HepG2 (cell line): ENCODE measurements around the gene PPM1G. TPM values are rescaled to one million over a fixed set of nuclear protein-coding genes. Genes with fewer than 3 reads are reported as not detected.
A peak's percentile ranks its signal among the peaks of the same experiment; 100 is the strongest.

Source experiments
- ATF7-NPFF ChIP-seq: sonication (generic); formaldehyde crosslinking; IDR thresholded peaks from 2 replicates; pipeline ENCODE4 v1.8.1; 2023; ENCODE audit warnings: mild to moderate bottlenecking, low read depth, missing genetic modification reagents, moderate library complexity
- ATRX ChIP-seq: sonication (generic); formaldehyde crosslinking; IDR thresholded peaks from 2 replicates; pipeline ENCODE4 v1.4.0; 2020; ENCODE audit warnings: missing genetic modification reagents, borderline replicate concordance
- FOSL1 ChIP-seq: sonication (generic); formaldehyde crosslinking; IDR thresholded peaks from 2 replicates; pipeline ENCODE4 v1.9.0; 2021; ENCODE audit warnings: missing genetic modification reagents, borderline replicate concordance
- KLF11 ChIP-seq: IDR thresholded peaks from 2 replicates; pipeline ENCODE4 v1.6.1; 2016; ENCODE audit warnings: missing compliant biosample characterization
- MAFK ChIP-seq, 2 experiments: IDR thresholded peaks in 1 of 2; conservative IDR thresholded peaks in 1 of 2; 2 replicates each; pipeline ENCODE4 v1.6.1; 2011; ENCODE audit warnings: improper control_type of control experiment in 2 of 2, low read length in 2 of 2
- MTA1 ChIP-seq: sonication (generic); formaldehyde crosslinking; IDR thresholded peaks from 2 replicates; pipeline ENCODE4 v1.4.0; 2020; ENCODE audit warnings: missing genetic modification reagents, mild to moderate bottlenecking, borderline replicate concordance
- MYC ChIP-seq: sonication (generic); formaldehyde crosslinking; IDR thresholded peaks from 2 replicates; pipeline ENCODE4 v1.9.0; 2021; ENCODE audit warnings: missing genetic modification reagents, borderline replicate concordance
- MZF1 ChIP-seq: sonication (generic); formaldehyde crosslinking; IDR thresholded peaks from 2 replicates; pipeline ENCODE4 v1.8.1; 2023; ENCODE audit warnings: mild to moderate bottlenecking, missing genetic modification reagents, borderline replicate concordance
- NFRKB ChIP-seq: fragments of 450-650 bp; IDR thresholded peaks from 2 replicates; pipeline ENCODE4 v1.6.1; 2017
- NFYB ChIP-seq: sonication (generic); formaldehyde crosslinking; IDR thresholded peaks from 2 replicates; pipeline ENCODE4 v1.4.0; 2020; ENCODE audit warnings: missing genetic modification reagents
- PPARG ChIP-seq: conservative IDR thresholded peaks from 2 replicates; pipeline ENCODE4 v1.6.1; 2016; ENCODE audit warnings: missing biosample characterization, missing genetic modification reagents
- SAP130 ChIP-seq: IDR thresholded peaks from 2 replicates; pipeline ENCODE4 v1.6.1; 2016; ENCODE audit warnings: low read depth
- SP2 ChIP-seq: sonication (generic); formaldehyde crosslinking; IDR thresholded peaks from 2 replicates; pipeline ENCODE4 v1.5.1; 2020; ENCODE audit warnings: mild to moderate bottlenecking, missing genetic modification reagents
- SRSF1 ChIP-seq: fragments of 200-400 bp; formaldehyde crosslinking; optimal IDR thresholded peaks from 2 replicates; pipeline ENCODE3; 2017; ENCODE audit warnings: mild to moderate bottlenecking, low read depth, low read length, moderate library complexity
- ZNF136 ChIP-seq: sonication (generic); formaldehyde crosslinking; IDR thresholded peaks from 2 replicates; pipeline ENCODE4 v1.8.1; 2022; ENCODE audit warnings: low read depth, mild to moderate bottlenecking, moderate library complexity, missing genetic modification reagents
- ZNF274 ChIP-seq: sonication (generic); formaldehyde crosslinking; IDR thresholded peaks from 2 replicates; pipeline ENCODE4 v1.5.1; 2020; ENCODE audit warnings: mild to moderate bottlenecking, missing genetic modification reagents
- ZNF326 ChIP-seq: sonication (generic); formaldehyde crosslinking; IDR thresholded peaks from 2 replicates; pipeline ENCODE4 v1.4.0; 2020; ENCODE audit warnings: missing genetic modification reagents, borderline replicate concordance
- ZNF33A ChIP-seq: sonication (generic); formaldehyde crosslinking; IDR thresholded peaks from 2 replicates; pipeline ENCODE4 v1.5.1; 2020; ENCODE audit warnings: missing genetic modification reagents, mild to moderate bottlenecking, moderate library complexity, borderline replicate concordance
- ZNF33B ChIP-seq: sonication (generic); formaldehyde crosslinking; IDR thresholded peaks from 2 replicates; pipeline ENCODE4 v1.5.1; 2020; ENCODE audit warnings: mild to moderate bottlenecking, missing genetic modification reagents
- ZNF44 ChIP-seq: sonication (generic); formaldehyde crosslinking; IDR thresholded peaks from 2 replicates; pipeline ENCODE4 v1.5.1; 2020; ENCODE audit warnings: mild to moderate bottlenecking, missing genetic modification reagents
- ZNF451 ChIP-seq: sonication (generic); formaldehyde crosslinking; IDR thresholded peaks from 2 replicates; pipeline ENCODE4 v1.5.0; 2020; ENCODE audit warnings: mild to moderate bottlenecking, missing genetic modification reagents
- ZNF556 ChIP-seq: sonication (generic); formaldehyde crosslinking; IDR thresholded peaks from 2 replicates; pipeline ENCODE4 v1.4.0; 2020; ENCODE audit warnings: mild to moderate bottlenecking, missing genetic modification reagents, borderline replicate concordance
- polyA plus RNA-seq, 8 experiments: library from polyadenylated mRNA; depleted of rRNA in 3 of 8; stranded (reverse) in 7 of 8; unstranded in 1 of 8; fragments of >200 nt; fragmentation: Illumina TruSeq in 4 of 8; extraction: Trizol in 4 of 8; gene quantifications; 2 replicates each; pipeline versions ENCODE4 v1.2.1 to v1.2.3, GENCODE V29; 2011 to 2016; ENCODE audit warnings: low read depth in 4 of 8, missing spikeins in 1 of 8, mixed read lengths in 1 of 8; ENCODE audit not compliant: insufficient read depth in 1 of 8
- total RNA-seq, 5 experiments: library from RNA; depleted of rRNA; stranded (reverse); fragments of >200 nt; fragmentation: Illumina TruSeq; extraction: Trizol; gene quantifications; 2 replicates each; pipeline ENCODE4 v1.2.3, GENCODE V29; 2016; ENCODE audit warnings: low read depth in 1 of 5
- TF ChIP-seq, protein P1 (sequence below): sonication (generic); formaldehyde crosslinking; IDR thresholded peaks from 2 replicates; pipeline ENCODE4 v1.5.0; 2020; ENCODE audit warnings: missing genetic modification reagents
- TF ChIP-seq, protein P2 (sequence below): sonication (generic); formaldehyde crosslinking; IDR thresholded peaks from 2 replicates; pipeline ENCODE4 v1.8.1; 2022; ENCODE audit warnings: mild to moderate bottlenecking, missing genetic modification reagents
- TF ChIP-seq, protein P3 (sequence below): sonication (generic); formaldehyde crosslinking; IDR thresholded peaks from 2 replicates; pipeline ENCODE4 v1.4.0; 2020; ENCODE audit warnings: missing genetic modification reagents
- TF ChIP-seq, protein P4 (sequence below): IDR thresholded peaks from 2 replicates; pipeline ENCODE4 v1.6.1; 2016; ENCODE audit warnings: low read depth, borderline replicate concordance

Gene PPM1G
- total and polyA plus RNA-seq, 2 of the 13 experiments (the other 11 are each of a cell fraction or from before 2014, with no cell fraction given) = 58.2 to 213 TPM

DNA sequence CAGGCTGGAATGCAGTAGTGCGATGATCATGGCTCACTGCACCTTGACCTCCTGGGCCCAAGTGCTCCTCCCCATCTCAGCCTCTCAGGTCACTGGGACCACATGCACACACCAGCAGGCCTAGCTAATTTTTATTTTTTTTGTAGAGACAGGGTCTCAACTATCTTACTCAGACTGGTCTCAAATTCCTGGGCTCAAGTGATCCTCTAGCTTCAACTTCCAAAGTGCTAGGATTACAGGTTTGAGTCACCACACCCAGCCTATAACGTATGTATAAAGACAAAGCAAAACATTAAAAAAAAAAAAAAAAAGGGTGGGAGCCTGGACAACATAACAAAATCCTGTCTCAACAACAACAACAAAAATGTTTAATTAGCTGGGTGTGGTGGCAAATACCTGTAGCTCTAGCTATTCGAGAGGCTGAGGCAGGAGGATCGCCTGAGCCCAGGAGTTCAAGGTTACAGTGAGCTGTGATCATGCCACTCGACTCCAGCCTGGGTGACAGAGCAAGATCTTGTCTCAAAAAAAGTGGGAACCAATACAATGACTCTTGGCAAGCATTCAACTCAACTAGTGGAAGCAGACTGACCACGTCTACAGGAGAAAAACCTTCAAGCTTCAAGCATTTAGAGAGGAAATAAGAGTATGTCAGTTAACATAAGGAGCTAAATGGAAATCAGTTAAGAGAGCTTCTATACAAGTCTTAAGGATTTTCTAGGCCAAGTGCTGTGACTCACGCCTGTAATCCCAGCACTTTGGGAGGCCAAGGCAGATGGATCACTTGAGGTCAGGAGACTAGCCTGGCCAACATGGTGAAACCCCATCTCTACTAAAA is 55.4 kb downstream of the PPM1G start (continued):
- TF ChIP-seq ZNF33B (no peak), ZNF451 (CRISPR knock-in tag) (no peak), ZNF326 (CRISPR knock-in tag) (no peak), PPARG (CRISPR knock-in tag) (no peak; the same call in 1 of the 2 replicates), SP2 (CRISPR knock-in tag) (no peak), ATRX (CRISPR knock-in tag) (no peak), MYC (peak; percentile 82), NFYB (CRISPR knock-in tag) (no peak), MTA1 (CRISPR knock-in tag) (no peak), ZNF44 (CRISPR knock-in tag) (0 out of 2 replicates have a peak, but pooled peaks have one; percentile 46), SAP130 (CRISPR knock-in tag) (peak; percentile 73), MAFK (conservative IDR thresholded peaks at IDR 0.05 in 1 of 2, IDR thresholded peaks at IDR 0.05 in 1 of 2; ENCODE audit: low read length in 2 of 2) (no peak), ATF7-NPFF (CRISPR knock-in tag) (peak; percentile 37; the same call in 1 of the 2 replicates), KLF11 (no peak), NFRKB (no peak), FOSL1 (CRISPR knock-in tag) (no peak), SRSF1 (no peak), ZNF556 (CRISPR knock-in tag) (no peak), ZNF274 (no peak), ZNF33A (CRISPR knock-in tag) (no peak), MZF1 (CRISPR knock-in tag) (no peak), ZNF136 (CRISPR knock-in tag) (no peak)
- TF ChIP-seq, protein P1, sequence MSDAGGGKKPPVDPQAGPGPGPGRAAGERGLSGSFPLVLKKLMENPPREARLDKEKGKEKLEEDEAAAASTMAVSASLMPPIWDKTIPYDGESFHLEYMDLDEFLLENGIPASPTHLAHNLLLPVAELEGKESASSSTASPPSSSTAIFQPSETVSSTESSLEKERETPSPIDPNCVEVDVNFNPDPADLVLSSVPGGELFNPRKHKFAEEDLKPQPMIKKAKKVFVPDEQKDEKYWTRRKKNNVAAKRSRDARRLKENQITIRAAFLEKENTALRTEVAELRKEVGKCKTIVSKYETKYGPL (CRISPR knock-in tag) = no peak
- TF ChIP-seq, protein P2, sequence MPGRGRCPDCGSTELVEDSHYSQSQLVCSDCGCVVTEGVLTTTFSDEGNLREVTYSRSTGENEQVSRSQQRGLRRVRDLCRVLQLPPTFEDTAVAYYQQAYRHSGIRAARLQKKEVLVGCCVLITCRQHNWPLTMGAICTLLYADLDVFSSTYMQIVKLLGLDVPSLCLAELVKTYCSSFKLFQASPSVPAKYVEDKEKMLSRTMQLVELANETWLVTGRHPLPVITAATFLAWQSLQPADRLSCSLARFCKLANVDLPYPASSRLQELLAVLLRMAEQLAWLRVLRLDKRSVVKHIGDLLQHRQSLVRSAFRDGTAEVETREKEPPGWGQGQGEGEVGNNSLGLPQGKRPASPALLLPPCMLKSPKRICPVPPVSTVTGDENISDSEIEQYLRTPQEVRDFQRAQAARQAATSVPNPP (CRISPR knock-in tag) = no peak
- TF ChIP-seq, protein P3, sequence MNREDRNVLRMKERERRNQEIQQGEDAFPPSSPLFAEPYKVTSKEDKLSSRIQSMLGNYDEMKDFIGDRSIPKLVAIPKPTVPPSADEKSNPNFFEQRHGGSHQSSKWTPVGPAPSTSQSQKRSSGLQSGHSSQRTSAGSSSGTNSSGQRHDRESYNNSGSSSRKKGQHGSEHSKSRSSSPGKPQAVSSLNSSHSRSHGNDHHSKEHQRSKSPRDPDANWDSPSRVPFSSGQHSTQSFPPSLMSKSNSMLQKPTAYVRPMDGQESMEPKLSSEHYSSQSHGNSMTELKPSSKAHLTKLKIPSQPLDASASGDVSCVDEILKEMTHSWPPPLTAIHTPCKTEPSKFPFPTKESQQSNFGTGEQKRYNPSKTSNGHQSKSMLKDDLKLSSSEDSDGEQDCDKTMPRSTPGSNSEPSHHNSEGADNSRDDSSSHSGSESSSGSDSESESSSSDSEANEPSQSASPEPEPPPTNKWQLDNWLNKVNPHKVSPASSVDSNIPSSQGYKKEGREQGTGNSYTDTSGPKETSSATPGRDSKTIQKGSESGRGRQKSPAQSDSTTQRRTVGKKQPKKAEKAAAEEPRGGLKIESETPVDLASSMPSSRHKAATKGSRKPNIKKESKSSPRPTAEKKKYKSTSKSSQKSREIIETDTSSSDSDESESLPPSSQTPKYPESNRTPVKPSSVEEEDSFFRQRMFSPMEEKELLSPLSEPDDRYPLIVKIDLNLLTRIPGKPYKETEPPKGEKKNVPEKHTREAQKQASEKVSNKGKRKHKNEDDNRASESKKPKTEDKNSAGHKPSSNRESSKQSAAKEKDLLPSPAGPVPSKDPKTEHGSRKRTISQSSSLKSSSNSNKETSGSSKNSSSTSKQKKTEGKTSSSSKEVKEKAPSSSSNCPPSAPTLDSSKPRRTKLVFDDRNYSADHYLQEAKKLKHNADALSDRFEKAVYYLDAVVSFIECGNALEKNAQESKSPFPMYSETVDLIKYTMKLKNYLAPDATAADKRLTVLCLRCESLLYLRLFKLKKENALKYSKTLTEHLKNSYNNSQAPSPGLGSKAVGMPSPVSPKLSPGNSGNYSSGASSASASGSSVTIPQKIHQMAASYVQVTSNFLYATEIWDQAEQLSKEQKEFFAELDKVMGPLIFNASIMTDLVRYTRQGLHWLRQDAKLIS (CRISPR knock-in tag) = peak; percentile 82
- TF ChIP-seq, protein P4, sequence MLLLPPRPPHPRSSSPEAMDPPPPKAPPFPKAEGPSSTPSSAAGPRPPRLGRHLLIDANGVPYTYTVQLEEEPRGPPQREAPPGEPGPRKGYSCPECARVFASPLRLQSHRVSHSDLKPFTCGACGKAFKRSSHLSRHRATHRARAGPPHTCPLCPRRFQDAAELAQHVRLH (CRISPR knock-in tag) = no peak
